GM21447 (cell line): ENCODE data around the gene GPC4.

ENCODE experiments used
- ATAC-seq: cut with Tn5 transposase; IDR thresholded peaks from one replicate; pipeline ENCODE4 v1.9.1; 2021; ENCODE audit not compliant: unreplicated experiment

Gene GPC4

DNA sequence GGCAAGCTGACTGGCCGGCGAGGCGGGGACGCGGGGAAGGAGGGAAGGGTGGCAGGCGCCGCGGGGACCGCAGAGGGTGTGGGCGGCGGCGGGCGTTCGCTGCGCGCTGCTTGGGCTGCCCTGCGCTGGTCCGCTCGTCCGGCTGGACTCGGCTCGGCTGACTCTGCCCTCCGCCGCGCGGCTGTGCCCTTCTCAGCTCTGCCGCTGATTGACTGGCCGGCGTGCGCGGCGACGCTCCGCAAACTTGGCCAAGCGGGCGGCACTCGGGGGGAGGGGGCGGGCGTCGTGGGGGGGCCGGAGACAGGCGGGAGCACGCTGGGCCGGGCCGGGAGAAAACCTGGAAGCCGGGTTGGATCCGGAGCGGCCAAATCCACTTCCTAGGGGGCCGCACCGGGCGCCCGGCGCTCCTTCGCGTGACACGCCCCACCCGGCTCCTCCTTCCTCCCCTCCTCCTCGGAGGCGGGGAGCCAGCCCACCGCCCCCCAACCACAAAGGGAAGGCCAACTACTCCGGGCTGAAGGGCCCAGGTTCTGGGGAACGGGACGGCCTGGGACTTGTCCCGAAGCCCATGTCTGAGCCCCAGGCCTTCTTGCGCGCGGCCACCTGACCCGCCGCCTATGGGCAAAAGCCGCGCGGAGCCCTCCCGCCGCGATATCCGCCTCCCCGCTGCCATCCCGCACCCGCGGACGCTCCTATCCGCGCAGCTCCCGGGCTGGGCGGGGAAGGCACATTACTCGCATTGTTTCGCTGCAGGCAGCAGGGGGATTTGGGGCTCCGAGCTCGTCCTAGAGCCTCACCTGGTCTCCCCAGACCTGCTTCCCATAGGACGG lies at the start of gene GPC4:
TSS of gene GPC4 (minus strand) at position 214 of the 830 bp plus-strand sequence. CDS start 524 bp downstream, outside the sequence.
- ATAC-seq: no peak

- ATAC-seq: no peak
These were observed 45.9 kb upstream of the GPC4 start for GRCh38 chrX:133461231-133461630.

- no peak for ATAC-seq
These were observed 39.6 kb upstream of the GPC4 start for GRCh38 chrX:133454924-133455323.

- ATAC-seq: no peak
These were observed 39.2 kb upstream of the GPC4 start for GRCh38 chrX:133454491-133454914.

DNA sequence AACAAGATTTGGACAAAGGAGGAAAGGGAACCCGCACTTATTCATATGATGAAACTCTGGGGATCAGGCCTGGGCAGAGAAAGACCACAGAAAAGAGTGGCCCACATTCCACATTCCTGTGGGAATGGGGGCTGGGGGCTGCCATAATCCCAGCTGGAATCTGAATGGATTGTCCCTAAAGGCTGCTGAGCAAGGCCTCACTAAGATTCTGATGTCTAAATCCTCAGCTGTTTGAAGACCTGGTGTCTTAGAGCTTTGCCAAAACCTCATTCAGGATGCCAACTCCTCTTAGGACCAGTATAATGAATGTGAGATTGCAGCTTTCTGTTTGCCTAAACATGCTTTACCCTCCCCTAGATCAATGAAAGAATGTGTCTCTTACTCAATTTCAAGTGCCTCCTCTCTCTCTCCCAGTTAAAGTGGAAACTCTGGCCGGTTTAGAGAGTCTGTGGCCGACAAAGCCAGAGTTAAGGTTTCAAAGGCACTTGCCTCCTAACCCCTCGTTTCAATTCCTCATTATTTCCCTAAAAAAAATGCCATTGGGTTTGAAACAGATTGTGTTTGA lies 33.3 kb upstream of the GPC4 start:
- no peak for ATAC-seq

DNA sequence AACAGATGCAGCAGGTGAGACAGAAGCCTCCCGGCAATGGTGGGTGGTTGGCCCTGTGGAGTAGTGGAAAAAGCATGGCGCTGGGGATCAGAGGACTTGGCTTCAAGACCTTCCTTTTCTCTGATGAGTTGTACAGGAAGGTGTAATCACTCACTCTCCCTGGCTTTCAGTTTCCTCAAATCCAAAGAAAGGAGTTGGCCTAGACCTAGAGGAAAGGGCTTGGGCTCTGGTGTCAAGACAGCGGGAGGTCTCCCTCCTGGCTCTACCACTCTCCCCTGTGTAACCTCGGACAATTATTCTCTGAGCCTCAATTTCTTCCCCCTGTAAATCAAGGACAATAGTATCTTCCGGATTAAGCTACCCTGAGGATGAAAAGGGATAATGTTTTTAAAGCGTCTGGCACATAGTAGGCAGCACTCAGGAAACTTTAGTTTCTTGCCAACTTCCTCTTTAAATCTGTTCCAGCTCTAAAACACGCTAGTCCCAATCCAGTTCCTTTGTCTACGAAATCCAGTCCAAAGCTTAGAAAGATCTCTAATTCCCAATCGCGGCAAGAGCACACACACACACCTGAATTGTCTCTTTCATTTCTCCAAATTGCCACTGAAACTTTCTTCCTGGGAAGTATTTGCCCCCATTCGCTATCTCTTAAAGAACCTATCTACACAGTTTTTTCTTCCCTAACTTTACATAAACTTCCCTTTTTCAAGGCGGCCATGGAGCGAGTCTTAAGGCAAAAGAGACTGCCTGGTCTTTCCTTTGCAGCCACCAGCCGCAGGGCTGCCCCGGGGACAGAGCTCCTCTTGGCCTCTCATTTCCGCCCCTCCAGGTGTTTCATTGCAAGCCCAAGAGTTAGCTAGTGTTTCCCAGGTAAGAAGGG lies 29.9 kb upstream of the GPC4 start:
- no peak for ATAC-seq

DNA sequence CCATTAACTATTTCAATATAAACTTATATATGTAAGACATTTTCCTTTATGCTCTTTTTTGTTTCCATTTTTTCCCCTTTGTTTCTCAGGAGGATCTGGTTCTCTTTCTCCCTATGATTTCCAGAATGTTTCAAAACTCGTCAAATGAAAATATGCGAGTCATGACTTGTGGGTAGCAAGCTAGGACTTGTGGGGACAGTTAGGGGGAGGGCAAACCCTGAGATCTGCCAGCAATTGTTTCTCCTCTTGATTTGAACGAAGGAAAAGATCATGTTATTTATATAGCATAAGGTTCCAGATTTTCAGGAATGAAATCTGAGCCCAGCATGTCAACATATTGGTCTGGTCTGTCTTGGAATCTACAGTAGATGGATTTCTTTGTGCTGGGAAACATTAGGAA lies 28.9 kb upstream of the GPC4 start:
- ATAC-seq: no peak

GRCh38 chrX:133440797-133441163 lies 25.5 kb upstream of the GPC4 start:
- ATAC-seq: no peak

GRCh38 chrX:133440081-133440796 lies 24.9 kb upstream of the GPC4 start:
- no peak for ATAC-seq

DNA sequence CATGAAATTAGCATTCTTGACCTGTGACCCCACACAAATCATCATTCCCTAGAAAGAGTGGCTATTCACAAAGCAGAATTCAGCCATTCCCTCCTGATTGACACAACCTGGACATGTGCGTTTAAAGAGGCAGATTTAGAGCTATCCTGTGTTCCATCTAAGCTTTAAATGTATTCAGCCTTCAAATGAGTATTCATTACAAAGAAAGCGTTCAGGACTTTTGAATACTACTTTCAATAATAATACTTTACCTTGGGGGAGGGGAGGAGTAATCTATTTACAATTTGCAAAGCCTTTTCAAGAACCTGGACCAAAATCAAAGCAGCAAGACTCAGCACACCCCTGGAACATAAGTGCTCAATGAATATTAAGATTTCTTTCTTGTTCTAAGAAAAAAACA lies 22.5 kb upstream of the GPC4 start:
- no peak for ATAC-seq

DNA sequence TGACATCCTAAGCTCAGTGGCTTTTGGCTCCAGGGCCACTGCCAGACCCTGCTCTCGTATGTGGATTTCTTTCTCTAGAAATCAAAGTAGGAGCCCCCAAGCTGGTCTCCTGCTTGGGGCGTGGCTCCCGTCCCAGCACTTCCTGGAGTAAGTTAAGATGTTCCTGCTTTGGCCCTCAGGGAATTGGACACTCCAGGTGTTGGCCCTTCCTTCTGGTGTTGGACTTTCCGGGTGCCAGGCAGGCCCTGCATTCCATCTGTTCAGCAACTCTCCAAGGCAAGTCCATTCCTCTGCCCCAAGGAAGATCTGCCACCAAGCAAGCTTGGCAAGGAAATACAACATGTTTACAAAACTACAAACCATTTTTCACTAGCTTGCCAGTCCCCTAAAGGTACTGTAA lies 22.1 kb upstream of the GPC4 start:
- no peak for ATAC-seq

DNA sequence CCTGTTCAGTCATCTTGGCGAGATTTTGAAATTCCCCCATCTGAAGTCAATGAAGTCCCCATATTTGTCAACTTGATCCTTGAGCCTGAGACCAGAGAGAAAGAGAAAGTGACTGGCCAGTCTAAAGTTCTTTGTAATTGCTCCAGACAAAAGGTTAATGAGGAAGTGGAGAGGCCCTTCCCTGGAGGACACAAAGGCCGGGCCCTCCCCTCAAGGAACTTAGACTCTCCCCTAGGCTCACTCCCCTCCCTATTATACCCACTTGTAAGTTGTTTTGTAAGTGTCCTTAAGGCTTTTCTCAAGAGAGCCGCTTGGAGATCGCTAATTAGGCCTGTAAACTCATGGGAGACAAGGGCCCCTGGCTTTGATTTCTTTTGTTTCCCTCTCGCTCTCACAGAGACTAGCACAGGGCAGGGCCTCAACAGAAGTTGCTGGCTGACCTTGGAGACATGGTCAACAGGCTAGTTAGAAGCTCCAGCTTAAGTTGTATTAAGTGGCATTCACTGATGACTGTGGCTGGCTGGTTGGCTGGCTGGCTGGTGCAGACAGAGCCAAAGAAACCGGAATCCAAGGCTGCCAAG lies 20.3 kb upstream of the GPC4 start:
- ATAC-seq: no peak

DNA sequence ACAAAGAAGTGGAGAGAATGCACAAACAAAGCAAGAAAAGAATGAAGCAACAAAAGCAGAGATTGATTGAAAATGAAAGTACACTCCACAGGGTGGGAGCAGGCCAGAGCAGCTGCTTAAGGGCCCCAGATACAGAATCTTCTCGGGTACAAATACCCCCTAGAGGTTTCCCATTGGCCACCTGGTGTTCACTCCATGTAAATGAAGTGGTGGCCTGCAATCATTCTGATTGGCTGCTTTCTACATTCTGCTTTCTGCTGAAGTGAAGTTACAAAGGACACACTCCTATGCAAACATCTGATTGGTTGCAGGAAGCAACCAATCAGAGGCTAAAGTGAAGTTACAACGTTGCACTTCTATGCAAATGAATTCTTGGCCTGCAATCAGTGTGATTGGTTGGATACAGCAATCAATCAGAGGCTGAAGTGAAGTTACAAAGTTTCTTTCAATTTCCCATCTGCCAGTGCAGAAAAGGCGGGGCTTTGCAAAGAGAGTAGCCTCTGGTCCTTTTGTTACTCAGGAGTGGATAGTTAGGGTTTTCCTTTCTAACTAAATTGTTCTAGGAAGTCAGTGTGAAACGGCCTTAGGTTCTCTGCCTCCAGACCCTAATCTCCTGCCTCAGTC lies 19.0 kb upstream of the GPC4 start:
- no peak for ATAC-seq

DNA sequence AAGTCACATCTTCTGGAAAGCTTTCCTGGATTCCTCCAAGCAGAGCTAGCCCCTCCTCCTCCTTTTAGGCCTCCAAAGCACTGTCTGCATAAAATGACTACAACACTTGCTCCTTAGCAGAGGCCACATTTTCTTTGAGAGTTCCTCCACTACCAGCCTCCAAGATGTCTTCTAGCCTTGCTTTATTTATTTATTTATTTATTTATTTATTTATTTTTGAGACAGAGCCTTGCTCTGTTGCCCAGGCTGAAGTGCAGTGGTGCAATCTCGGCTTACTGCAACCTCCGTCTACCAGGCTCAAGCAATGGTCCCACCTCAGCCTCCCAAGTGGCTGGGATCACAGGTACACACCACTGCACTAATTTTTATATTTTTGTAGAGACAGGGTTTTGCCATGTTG lies 4.6 kb upstream of the GPC4 start:
- no peak for ATAC-seq

- ATAC-seq: no peak
These were observed 3.3 kb upstream of the GPC4 start for GRCh38 chrX:133418588-133418987.

- no peak for ATAC-seq
These were observed 2.1 kb upstream of the GPC4 start for GRCh38 chrX:133417364-133417763.

DNA sequence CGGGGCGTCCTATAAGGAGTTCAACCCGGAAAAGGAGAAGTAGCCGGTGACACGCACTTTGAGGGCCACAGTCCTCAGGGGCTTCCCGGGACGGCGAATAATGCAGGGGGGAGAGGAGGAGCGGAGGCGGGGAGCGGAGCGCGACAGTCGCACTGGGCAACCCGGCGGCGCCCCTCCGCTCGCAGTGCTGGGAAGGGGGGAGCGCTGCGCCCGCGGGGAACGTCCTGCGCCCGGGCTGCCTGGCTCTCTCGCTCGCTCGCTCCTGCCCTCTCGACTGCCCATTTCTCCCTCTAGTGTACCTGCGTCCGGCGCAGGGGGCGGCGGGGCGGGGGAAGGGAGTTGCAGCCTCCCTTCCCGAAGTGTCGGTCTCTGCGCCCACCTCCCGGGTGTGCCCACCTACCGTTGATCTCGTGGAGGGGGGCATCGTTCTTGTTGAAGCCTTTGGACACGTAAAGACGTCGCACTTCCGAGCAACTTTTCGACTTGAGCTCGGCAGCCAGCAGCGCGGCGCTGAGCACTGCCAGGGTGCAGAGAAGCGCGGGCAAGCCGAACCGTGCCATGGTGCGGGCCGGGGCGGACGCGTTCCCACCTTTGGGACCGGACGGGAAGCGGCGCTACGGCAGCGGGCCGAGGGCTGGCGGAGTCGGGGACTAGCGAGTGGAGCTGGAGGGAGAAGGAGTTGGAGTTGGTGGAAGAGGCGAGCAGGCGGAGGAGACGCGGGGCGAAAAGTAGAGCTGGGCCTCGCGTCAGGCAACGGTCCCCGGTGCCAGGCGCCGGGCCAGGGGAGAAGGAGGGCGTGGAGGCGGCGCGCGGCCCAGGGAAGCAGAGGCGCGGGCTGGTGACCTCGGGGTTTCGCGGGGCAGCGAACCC lies 648 bp downstream of the GPC4 start:
- ATAC-seq: no peak

DNA sequence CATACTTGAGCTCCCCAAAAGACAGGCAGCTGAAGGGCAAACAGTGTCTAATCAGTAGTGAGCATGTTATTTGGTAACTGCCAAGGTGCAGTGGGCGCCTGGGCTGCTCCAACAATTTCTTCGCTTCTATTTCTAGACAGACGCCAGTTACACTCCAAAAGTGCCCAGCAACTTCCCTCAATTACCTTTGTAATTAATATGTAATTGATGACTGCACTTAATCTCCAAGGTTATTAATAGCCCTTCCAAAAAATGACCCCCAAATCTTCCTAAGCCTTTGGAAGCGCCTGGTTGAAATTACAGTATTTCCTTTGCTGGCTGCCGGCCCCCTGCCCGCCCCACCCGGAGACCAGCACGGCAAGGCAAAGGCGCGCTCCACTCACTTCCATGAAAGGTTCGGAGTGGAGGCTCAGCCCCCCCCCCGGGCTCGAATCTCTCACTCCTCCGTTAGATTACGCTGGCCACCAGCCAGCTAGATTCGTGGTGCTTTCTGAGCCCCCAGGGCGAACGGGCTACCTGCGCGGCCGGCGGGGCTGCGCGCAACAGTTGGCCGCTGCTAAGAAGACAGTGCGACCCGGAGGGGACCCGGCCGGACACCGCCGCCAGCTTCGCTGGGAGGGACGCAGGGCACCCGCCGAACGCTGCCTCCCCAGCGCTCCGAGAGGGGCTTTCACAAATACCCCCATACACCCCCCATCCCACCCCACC lies 1.9 kb downstream of the GPC4 start:
- no peak for ATAC-seq

DNA sequence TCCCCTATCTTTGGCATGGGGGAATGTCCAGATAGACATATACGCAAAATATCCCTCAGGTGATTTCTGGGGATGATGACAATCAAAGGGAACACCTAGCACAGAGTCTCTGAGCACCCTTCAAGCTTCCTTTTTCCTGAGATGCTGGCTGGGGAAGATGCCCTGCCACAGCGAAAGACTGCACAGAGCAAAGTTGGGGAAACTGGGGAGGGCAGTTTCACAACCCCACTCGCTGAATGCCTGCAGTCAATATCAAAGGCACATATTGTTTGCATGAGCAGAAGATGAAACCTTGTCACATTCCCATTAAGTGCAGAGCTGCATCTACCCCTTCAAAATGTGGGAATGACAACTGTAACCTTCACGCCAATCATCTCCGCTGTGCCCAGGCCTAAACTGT lies 2.6 kb downstream of the GPC4 start:
- ATAC-seq: no peak
